Measurements from ENCODE around the gene MED20.
"Not testable (repeated sequence)": the region's sequence is repeated elsewhere in the genome, so short reads cannot be mapped to it uniquely, and the experiment has no call there.

The MED20 gene

GRCh38 chr6:41920921-41921711, at the start of gene MED20, which contains the start of gene BYSL:
TSS of gene MED20 (minus strand) at chr6:41921139. CDS start at chr6:41921018, 121 bp downstream.
TSS of gene BYSL (plus strand) at chr6:41921499. CDS start at chr6:41921563, 64 bp downstream.
- DNase-seq: peak; percentile 96

GRCh38 chr6:41970436-41970846, 49.5 kb upstream of the MED20 start:
- DNase-seq: peak; percentile 7

- DNase-seq: no peak
Observed at GRCh38 chr6:41967312-41968287, 46.7 kb upstream of the MED20 start.

- no peak for DNase-seq
Observed at GRCh38 chr6:41966961-41967311, 46.0 kb upstream of the MED20 start.

- no peak for DNase-seq
Observed at GRCh38 chr6:41966214-41966920, 45.4 kb upstream of the MED20 start.

- DNase-seq: no peak
Observed at GRCh38 chr6:41965429-41966213, 44.7 kb upstream of the MED20 start.

- DNase-seq: no peak
Observed at GRCh38 chr6:41964201-41964887, 43.4 kb upstream of the MED20 start.

GRCh38 chr6:41963371-41963770, 42.4 kb upstream of the MED20 start:
- no peak for DNase-seq

- no peak for DNase-seq
Observed at GRCh38 chr6:41960028-41960427, 39.1 kb upstream of the MED20 start.

- DNase-seq: no peak
Observed at GRCh38 chr6:41958022-41958856, 37.3 kb upstream of the MED20 start.

GRCh38 chr6:41957117-41957516, 36.2 kb upstream of the MED20 start:
- DNase-seq: no peak

- DNase-seq: no peak
Observed at GRCh38 chr6:41955412-41955811, 34.5 kb upstream of the MED20 start.

GRCh38 chr6:41954668-41955067, 33.7 kb upstream of the MED20 start:
- no peak for DNase-seq

GRCh38 chr6:41947581-41948220, 26.8 kb upstream of the MED20 start:
- no peak for DNase-seq

- no peak for DNase-seq
Observed at GRCh38 chr6:41943456-41943855, 22.5 kb upstream of the MED20 start.

- not testable (repeated sequence) for DNase-seq
Observed at GRCh38 chr6:41942882-41943281, 21.9 kb upstream of the MED20 start.

GRCh38 chr6:41942067-41942851, 21.3 kb upstream of the MED20 start:
- no peak for DNase-seq

- peak; percentile 83 for DNase-seq
Observed at GRCh38 chr6:41941280-41942066, 20.5 kb upstream of the MED20 start, which contains the start of gene CCND3. TSS of gene CCND3 (minus strand) at chr6:41941808. CDS start at chr6:41941649, 159 bp downstream.
